Stimulated activated CD8-positive, alpha-beta memory T cell treated with anti-CD3 and anti-CD28 coated beads, Interleukin-7, amount 100 ng/mL, for 4 hours (primary cell): ENCODE measurements around the gene HOMER3.
A peak's percentile ranks its signal among the peaks of the same experiment; 100 is the strongest.
"Not testable (repeated sequence)": the region's sequence is repeated elsewhere in the genome, so short reads cannot be mapped to it uniquely, and the experiment has no call there.

ENCODE experiments used
- DNase-seq, 2 donors: peaks; one replicate each; pipeline ENCODE4 v3.0.0-alpha.2; 2020; ENCODE audit warnings: low read depth in 2 of 2

HOMER3 gene

GRCh38 chr19:18924684-18925213 lies 16.3 kb downstream of the HOMER3 start:
- no peak for DNase-seq

GRCh38 chr19:18922228-18922985 lies 18.6 kb downstream of the HOMER3 start:
- no peak for DNase-seq

GRCh38 chr19:18921593-18921992 lies 19.4 kb downstream of the HOMER3 start:
- no peak for DNase-seq

- no peak for DNase-seq
Observed at GRCh38 chr19:18920400-18920799, 20.6 kb downstream of the HOMER3 start.

GRCh38 chr19:18919900-18920214 lies 21.2 kb downstream of the HOMER3 start:
- no peak for DNase-seq

GRCh38 chr19:18919086-18919899 lies 21.7 kb downstream of the HOMER3 start, which contains the start of the genes COPE and DDX49:
Gene COPE (minus strand): TSS chr19:18919387. CDS start chr19:18919348, 39 bp downstream.
Gene DDX49 (plus strand): TSS chr19:18919715. CDS start chr19:18919742, 27 bp downstream.
- peak; percentile 97 to 98 for DNase-seq

- DNase-seq: not testable (repeated sequence)
Observed at GRCh38 chr19:18917593-18917992, 23.4 kb downstream of the HOMER3 start.

- DNase-seq: no peak
Observed at GRCh38 chr19:18915639-18916038, 25.4 kb downstream of the HOMER3 start.

GRCh38 chr19:18913466-18913865 lies 27.6 kb downstream of the HOMER3 start:
- DNase-seq: no peak

GRCh38 chr19:18912933-18913332 lies 28.1 kb downstream of the HOMER3 start:
- DNase-seq: no peak

GRCh38 chr19:18910801-18911436 lies 30.1 kb downstream of the HOMER3 start:
- no peak for DNase-seq

- no peak for DNase-seq
Observed at GRCh38 chr19:18910010-18910409, 31.0 kb downstream of the HOMER3 start.

- no peak for DNase-seq
Observed at GRCh38 chr19:18908917-18909619, 31.9 kb downstream of the HOMER3 start.

GRCh38 chr19:18906605-18907519 lies 34.2 kb downstream of the HOMER3 start:
- no peak for DNase-seq

- DNase-seq: no peak
Observed at GRCh38 chr19:18905513-18906236, 35.3 kb downstream of the HOMER3 start.

GRCh38 chr19:18905058-18905456 lies 36.0 kb downstream of the HOMER3 start:
- DNase-seq: no peak

GRCh38 chr19:18904334-18905057 lies 36.5 kb downstream of the HOMER3 start:
- DNase-seq: no peak

- DNase-seq: no peak
Observed at GRCh38 chr19:18903156-18904037, 37.6 kb downstream of the HOMER3 start.
